Testis (tissue), 2 donors: ENCODE measurements around the gene NPB.
A peak's percentile ranks its signal among the peaks of the same experiment; 100 is the strongest.

ENCODE experiments used
- CTCF ChIP-seq, 3 experiments: fragments of 450-650 bp in 2 of 3; fragments of 200-600 bp in 1 of 3; sonication (generic) in 1 of 3; IDR thresholded peaks; one replicate each; pipeline ENCODE4 v1.5.1; 2016 to 2019; ENCODE audit warnings: antibody characterized with exemption in 3 of 3, mild to moderate bottlenecking in 2 of 3, moderate library complexity in 1 of 3
- POLR2A ChIP-seq: fragments of 450-650 bp; IDR thresholded peaks from one replicate; pipeline ENCODE4 v1.6.1; 2017; ENCODE audit warnings: antibody characterized with exemption, mild to moderate bottlenecking, moderate library complexity

DNA sequence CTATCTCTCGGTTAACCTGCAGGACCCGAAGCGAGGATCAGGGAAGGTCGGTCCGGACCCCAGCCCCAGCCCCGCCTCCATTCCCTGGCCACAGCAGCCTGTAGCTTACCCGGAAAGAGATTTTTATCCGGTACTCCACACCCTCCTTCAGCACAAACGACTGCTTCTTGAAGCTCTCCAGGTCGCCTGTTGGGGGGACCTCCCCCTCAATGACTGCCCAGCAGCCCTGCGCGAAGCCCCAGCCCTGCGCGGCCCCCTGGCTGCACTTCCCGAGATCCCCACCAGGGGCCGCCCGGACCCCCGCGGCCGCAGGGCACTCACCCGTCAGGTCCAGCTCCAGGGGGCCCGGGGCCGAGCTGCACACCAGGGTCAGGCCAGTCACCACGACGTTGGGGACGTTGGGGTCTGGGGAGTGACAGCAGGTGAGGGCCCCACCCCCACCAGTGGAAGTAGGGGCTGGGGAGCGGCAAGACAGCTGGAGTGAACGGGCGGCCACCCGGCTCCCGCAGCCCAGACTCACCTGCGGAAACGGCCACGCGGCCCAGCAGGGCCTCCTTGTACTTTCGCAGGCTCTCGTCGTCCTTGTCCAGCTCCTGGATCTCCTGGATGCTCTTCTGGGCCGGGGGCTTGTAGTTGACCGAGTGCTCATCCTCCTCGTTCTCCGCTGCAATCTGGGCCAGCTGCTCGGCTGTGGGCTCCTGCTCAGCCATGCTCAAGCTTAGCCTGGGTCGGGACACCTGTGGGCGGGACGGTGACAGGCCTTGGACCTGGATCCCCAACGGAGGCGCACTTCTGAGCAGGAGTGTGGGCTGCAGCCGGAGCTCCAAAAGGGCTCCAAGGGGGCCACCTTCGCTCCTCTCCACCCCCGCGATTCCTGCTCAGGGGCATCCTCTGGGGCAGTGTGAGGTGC lies 32.6 kb upstream of the NPB start:
- TF ChIP-seq CTCF (IDR thresholded peaks at IDR 0.05), result peak; percentile 83 to 94 (median 84)
- TF ChIP-seq POLR2A, result no peak
